PFSK-1 (cell line): ENCODE results near the gene GLE1.

Source experiments
- POLR2AphosphoS5 ChIP-seq: IDR thresholded peaks from 2 replicates; pipeline ENCODE4 v1.6.1; 2012; ENCODE audit warnings: low read depth, mild to moderate bottlenecking, control low read depth, low read length, moderate library complexity
- REST ChIP-seq, 2 experiments: IDR thresholded peaks; 2 replicates each; pipeline versions ENCODE4 v1.6.1 to v1.8.0; 2011 to 2012; ENCODE audit warnings: low read depth in 2 of 2, low read length in 2 of 2, control low read depth in 1 of 2, inconsistent platforms in 1 of 2, mild to moderate bottlenecking in 1 of 2, moderate library complexity in 1 of 2; ENCODE audit not compliant: insufficient read depth in 1 of 2
- SIN3A ChIP-seq: IDR thresholded peaks from 2 replicates; pipeline ENCODE4 v1.6.1; 2012; ENCODE audit warnings: mild to moderate bottlenecking, low read length, moderate library complexity, borderline replicate concordance; ENCODE audit not compliant: insufficient read depth
- TAF1 ChIP-seq: IDR thresholded peaks from 2 replicates; pipeline ENCODE4 v1.6.1; 2012; ENCODE audit warnings: low read length, control low read depth, borderline replicate concordance; ENCODE audit not compliant: insufficient read depth

DNA sequence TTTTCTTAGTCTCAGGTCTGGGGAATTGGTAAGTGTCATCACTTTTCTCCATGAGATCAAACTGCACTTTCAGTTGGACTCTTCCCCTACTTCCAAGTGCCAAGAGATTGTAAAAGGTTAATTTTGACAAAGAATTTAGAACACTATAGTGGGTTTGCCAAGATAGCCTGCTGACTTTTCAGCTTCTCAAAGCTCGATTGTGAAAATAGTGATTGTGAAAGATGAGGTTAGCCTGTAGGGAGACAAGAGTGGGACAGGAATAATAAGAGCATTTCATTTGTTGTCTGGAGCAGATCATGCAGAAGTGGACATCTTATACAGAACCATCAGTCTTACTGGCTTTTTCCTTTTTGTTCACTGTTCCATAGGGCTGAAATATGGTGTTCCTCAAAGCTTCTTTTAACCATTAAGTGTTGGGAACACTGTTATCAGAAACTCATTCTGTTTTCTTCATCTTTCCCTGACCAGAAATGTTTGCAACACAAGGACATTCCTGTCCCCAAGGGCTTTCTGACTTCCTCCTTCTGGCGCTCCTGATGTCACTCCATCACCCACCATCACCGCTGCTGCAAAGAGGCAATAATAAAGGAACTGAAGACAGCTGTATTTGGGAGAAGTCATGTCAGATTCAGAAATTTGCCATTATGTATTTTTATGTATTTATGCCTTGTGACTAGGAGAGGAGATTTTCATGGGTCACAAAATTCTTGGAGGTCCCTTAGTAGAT is 36.3 kb downstream of the GLE1 start:
- TF ChIP-seq REST (IDR thresholded peaks at IDR 0.05; ENCODE audit: insufficient read depth in 1 of 2, low read depth in 2 of 2, low read length in 2 of 2): no peak
- no peak for TF ChIP-seq POLR2AphosphoS5
- no peak for TF ChIP-seq SIN3A
- TF ChIP-seq TAF1: no peak
